SU-DHL-6 (cell line): Measurements from ENCODE around the gene RFPL4A.
"Not testable (repeated sequence)": the region's sequence is repeated elsewhere in the genome, so short reads cannot be mapped to it uniquely, and the experiment has no call there.

Experiments used
- H2AFZ ChIP-seq: fragments of 200-600 bp; sonication (generic); 2 replicates; pipeline ENCODE4 v1.6.1; 2014; ENCODE audit warnings: low read depth, mild to moderate bottlenecking, moderate library complexity, mixed read lengths, antibody characterized with exemption, low read length; ENCODE audit not compliant: severe bottlenecking
- H3F3A ChIP-seq: fragments of 200-600 bp; shearing (Covaris generic); 2 replicates; pipeline ENCODE4 v1.6.0; 2016; ENCODE audit warnings: antibody characterized with exemption, mild to moderate bottlenecking; ENCODE audit not compliant: insufficient read depth
- H3K27ac ChIP-seq: fragments of 200-600 bp; sonication (generic); 2 replicates; pipeline ENCODE4 v1.5.1; 2016; ENCODE audit warnings: low read depth, mild to moderate bottlenecking, low read length, moderate library complexity, mixed read lengths
- H3K27me3 ChIP-seq: fragments of 200-600 bp; sonication (generic), shearing (Covaris generic); 2 replicates; pipeline ENCODE4 v1.6.0; 2014; ENCODE audit warnings: mild to moderate bottlenecking, low read length
- H3K36me3 ChIP-seq: fragments of 200-600 bp; sonication (generic); 2 replicates; pipeline ENCODE4 v1.6.1; 2014; ENCODE audit warnings: mild to moderate bottlenecking, low read length, mixed read lengths
- H3K4me2 ChIP-seq: fragments of 300-600, 200-600 bp; shearing (Covaris generic), sonication (generic); 2 replicates; pipeline ENCODE4 v1.6.0; 2014; ENCODE audit warnings: low read length, low read depth, mild to moderate bottlenecking; ENCODE audit not compliant: poor library complexity, severe bottlenecking
- H3K4me3 ChIP-seq: fragments of 200-600 bp; sonication (generic); 2 replicates; pipeline ENCODE4 v1.5.1; 2014; ENCODE audit warnings: antibody characterized with exemption, low read length, mild to moderate bottlenecking, mixed read lengths; ENCODE audit not compliant: insufficient read depth, poor library complexity, severe bottlenecking
- H3K79me2 ChIP-seq: fragments of 200-600 bp; sonication (generic); 2 replicates; pipeline ENCODE4 v1.6.1; 2014; ENCODE audit warnings: mild to moderate bottlenecking, low read length, moderate library complexity; ENCODE audit not compliant: insufficient read depth
- H3K9ac ChIP-seq: fragments of 200-600 bp; sonication (generic); 2 replicates; pipeline ENCODE4 v1.7.0; 2014; ENCODE audit warnings: mild to moderate bottlenecking, low read length
- H3K9me2 ChIP-seq: fragments of 200-600 bp; sonication (generic); replicated peaks from 2 replicates; pipeline ENCODE4 v1.6.1; 2014; ENCODE audit warnings: low read length; ENCODE audit not compliant: insufficient read depth
- H3K9me3 ChIP-seq: fragments of 200-600 bp; sonication (generic); 2 replicates; pipeline ENCODE4 v1.6.1; 2014; ENCODE audit warnings: low read length, mixed read lengths; ENCODE audit not compliant: insufficient read depth
- H4K20me1 ChIP-seq: fragments of 200-600 bp; sonication (generic); 2 replicates; pipeline ENCODE4 v1.6.1; 2014; ENCODE audit warnings: low read depth, mild to moderate bottlenecking, antibody characterized with exemption, low read length, moderate library complexity, mixed read lengths
- CTCF ChIP-seq: fragments of 200-600 bp; sonication (generic); IDR thresholded peaks from one replicate; pipeline ENCODE4 v1.5.1; 2017; ENCODE audit warnings: antibody characterized with exemption, mild to moderate bottlenecking, low read length, moderate library complexity; ENCODE audit not compliant: insufficient read depth, poor library complexity, severe bottlenecking
- EZH2phosphoT487 ChIP-seq: fragments of 200-600 bp; sonication (generic), shearing (Covaris generic); conservative IDR thresholded peaks from 2 replicates; pipeline ENCODE4 v1.6.1; 2018; ENCODE audit warnings: mild to moderate bottlenecking, antibody characterized with exemption, low read length, moderate library complexity, mixed read lengths

Gene RFPL4A

DNA sequence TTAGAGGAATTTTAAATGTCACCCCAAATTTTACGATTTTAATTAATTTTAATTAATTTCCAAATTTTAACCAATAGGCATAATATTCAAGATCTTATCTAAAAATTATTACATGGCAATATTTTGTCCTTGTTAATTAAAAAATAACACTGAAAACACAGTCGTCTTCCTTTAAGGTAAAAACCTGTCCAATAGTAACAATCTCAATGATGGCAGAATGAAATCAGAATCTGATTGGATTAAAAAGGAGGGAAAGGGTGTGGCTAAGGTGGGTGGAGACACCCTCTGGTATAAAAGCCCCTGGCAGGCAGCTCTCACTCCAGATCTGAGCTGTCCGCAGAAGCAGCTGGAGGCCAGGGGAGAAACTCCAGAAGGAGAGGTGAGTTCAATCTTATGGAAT, at the start of gene RFPL4A:
Gene RFPL4A (plus strand): TSS at position 301 of the 400 bp plus-strand sequence. CDS start 2,704 bp downstream, outside the sequence.
- not testable (repeated sequence) for H3K9me2 ChIP-seq, H3K27me3 ChIP-seq, H4K20me1 ChIP-seq, H2AFZ ChIP-seq, H3K4me3 ChIP-seq, H3K36me3 ChIP-seq, H3K79me2 ChIP-seq, H3K9me3 ChIP-seq, H3K27ac ChIP-seq, H3K9ac ChIP-seq, H3F3A ChIP-seq, H3K4me2 ChIP-seq

- no peak overlapping the region for H2AFZ ChIP-seq
- H3K4me2 ChIP-seq: no peak overlapping the region
- no peaks in the 10 kb centered on the region for H3F3A ChIP-seq
- no peak overlapping the region for H3K4me3 ChIP-seq
- no peak overlapping the region for H3K27ac ChIP-seq
- H3K9ac ChIP-seq: no peak overlapping the region
- no peaks in the 10 kb centered on the region for H3K27me3 ChIP-seq
- TF ChIP-seq EZH2phosphoT487 (no peak), CTCF (no peak)
- no peaks in the 10 kb centered on the region for H4K20me1 ChIP-seq
- H3K9me3 ChIP-seq: no peaks in the 10 kb centered on the region
- no peaks in the 10 kb centered on the region for H3K36me3 ChIP-seq
- no peaks in the 10 kb centered on the region for H3K9me2 ChIP-seq
- H3K79me2 ChIP-seq: no peaks in the 10 kb centered on the region
Observed at GRCh38 chr19:55711719-55712118, 47.2 kb upstream of the RFPL4A start.

DNA sequence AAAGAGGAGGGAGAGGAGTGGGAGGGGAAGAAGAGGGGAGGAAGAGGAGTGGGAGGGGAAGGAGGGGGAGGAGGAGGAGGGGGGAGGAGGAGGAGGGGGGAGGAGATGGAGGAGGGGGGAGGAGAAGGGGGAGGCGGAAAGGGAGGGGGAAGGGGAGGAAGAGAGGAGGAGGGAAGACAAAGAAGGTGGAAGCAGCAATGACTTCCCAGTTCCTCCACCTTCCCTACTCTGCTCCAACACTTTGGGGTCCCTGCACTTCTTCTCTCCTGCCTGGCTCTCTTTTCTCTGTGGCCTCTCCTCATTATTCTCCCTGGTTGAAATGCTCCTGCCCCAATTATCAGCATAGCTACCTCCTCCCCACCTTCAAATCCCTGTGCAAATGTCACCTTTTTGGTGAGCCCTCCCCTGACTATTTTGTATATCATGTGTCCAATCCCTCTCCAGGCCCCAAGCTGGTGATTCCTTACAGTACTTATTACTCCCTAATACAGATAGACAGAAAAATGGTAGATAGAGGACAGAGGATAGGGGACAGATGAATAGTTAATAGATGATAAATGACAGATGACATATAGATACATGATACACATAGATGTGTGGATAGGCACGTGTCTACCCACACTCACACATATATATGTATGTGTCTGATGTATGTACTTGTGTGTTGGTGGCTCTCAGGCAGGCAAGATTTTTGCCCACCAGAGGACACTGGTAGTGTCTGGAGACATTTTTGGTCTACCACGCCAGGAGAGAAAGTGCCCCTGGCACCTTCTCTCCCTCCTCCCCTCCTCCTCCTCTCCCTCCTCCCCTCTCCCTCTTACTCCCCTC, 45.9 kb upstream of the RFPL4A start:
- no peak for TF ChIP-seq CTCF
- TF ChIP-seq EZH2phosphoT487: no peak
- no peak overlapping the region for H3K27ac ChIP-seq
- no peak overlapping the region for H3K4me3 ChIP-seq
- no peaks in the 10 kb centered on the region for H3K27me3 ChIP-seq
- H3K9ac ChIP-seq: no peak overlapping the region
- H4K20me1 ChIP-seq: no peaks in the 10 kb centered on the region
- H2AFZ ChIP-seq: no peak overlapping the region
- no peaks in the 10 kb centered on the region for H3K9me3 ChIP-seq
- H3K36me3 ChIP-seq: no peaks in the 10 kb centered on the region
- no peaks in the 10 kb centered on the region for H3K79me2 ChIP-seq
- no peaks in the 10 kb centered on the region for H3F3A ChIP-seq
- no peaks in the 10 kb centered on the region for H3K9me2 ChIP-seq
- no peak overlapping the region for H3K4me2 ChIP-seq

DNA sequence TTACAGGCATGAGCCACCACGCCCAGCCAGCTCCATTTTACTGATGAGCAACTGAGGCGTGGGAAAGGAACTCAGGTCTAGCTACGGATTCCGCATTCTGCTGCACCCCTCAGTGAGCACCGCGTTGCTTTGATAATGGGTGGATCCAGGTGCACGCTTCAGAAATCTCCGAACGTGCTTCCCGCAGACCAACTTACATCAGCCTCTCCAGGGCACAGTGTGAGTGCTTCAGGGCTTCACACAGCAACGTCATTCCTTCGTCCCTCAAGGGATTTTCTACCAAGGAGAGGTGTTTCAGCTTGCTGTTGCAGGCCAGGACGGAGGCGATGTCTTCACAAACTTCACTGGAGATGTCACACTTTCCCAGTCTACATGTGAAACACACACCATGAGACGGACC, 42.4 kb upstream of the RFPL4A start:
- Histone ChIP-seq H3K9me2 (no peaks in the 10 kb centered on the region), H3K36me3 (no peaks in the 10 kb centered on the region), H3K27me3 (no peaks in the 10 kb centered on the region), H3K4me3 (no peak overlapping the region), H3K9ac (no peak overlapping the region), H3K79me2 (no peaks in the 10 kb centered on the region), H4K20me1 (no peaks in the 10 kb centered on the region), H3K9me3 (peaks cover 10% of the 10 kb centered on the region; the same call in 1 of the 2 replicates), H2AFZ (no peak overlapping the region), H3F3A (no peaks in the 10 kb centered on the region), H3K27ac (no peak overlapping the region), H3K4me2 (no peak overlapping the region)
- TF ChIP-seq EZH2phosphoT487 (no peak), CTCF (no peak)
